ENCODE measurements around the gene IGFBP5. TPM values are rescaled to one million over a fixed set of nuclear protein-coding genes. Genes with fewer than 3 reads are reported as not detected.

IGFBP5 gene
- total RNA-seq, 1 experiment from 2014 or later: 3.9 TPM

- no peak for ATAC-seq
- Histone ChIP-seq H4K20me1 (ENCODE audit: insufficient read depth) (no peaks in the 10 kb centered on the region), H3K27me3 (ENCODE audit: insufficient read depth, low read length) (no peaks in the 10 kb centered on the region), H3K4me3 (replicated peaks in 1 of 2; ENCODE audit: low read depth in 1 of 2, low read length in 2 of 2) (no peak overlapping the region), H3K9me3 (ENCODE audit: control insufficient read depth in 1 of 2, insufficient read depth in 1 of 2, low read depth in 1 of 2, low read length in 2 of 2) (no peaks in the 10 kb centered on the region), H3K79me2 (ENCODE audit: insufficient read depth, low read length) (peaks cover 9% of the 10 kb centered on the region), H3K9me2 (ENCODE audit: insufficient read depth) (no peaks in the 10 kb centered on the region), H2AFZ (ENCODE audit: low read depth, low read length, poor library complexity, severe bottlenecking) (no peak overlapping the region), H3K36me3 (ENCODE audit: control insufficient read depth in 1 of 2, insufficient read depth in 2 of 2, low read length in 2 of 2) (no peaks in the 10 kb centered on the region), H3K27ac (ENCODE audit: low read depth, low read length) (no peak overlapping the region), H3K4me2 (ENCODE audit: low read length) (no peak overlapping the region), H3K9ac (ENCODE audit: low read length) (no peak overlapping the region), H3K4me1 (ENCODE audit: control insufficient read depth in 1 of 2, insufficient read depth in 2 of 2, low read length in 2 of 2) (peaks cover 6 to 18% of the 10 kb centered on the region in 2 experiments; a peak in 3 of 4 replicates)
- no peak for DNase-seq (ENCODE audit: low read depth, low spot score)
- no peak for TF ChIP-seq SRF (IDR thresholded peaks at IDR 0.05; ENCODE audit: low read depth)
- no peak for TF ChIP-seq SP1 (IDR thresholded peaks at IDR 0.05; ENCODE audit: low read depth)
- no peak for TF ChIP-seq ZNF274 (IDR thresholded peaks at IDR 0.05; ENCODE audit: low read depth, low read length)
- no peak for TF ChIP-seq EZH2 (IDR thresholded peaks at IDR 0.05)
- ChIA-PET RAD21 (ENCODE audit: low non-redundant PET in 1 of 2, low total read pairs in 2 of 2, uncharacterized antibody in 2 of 2, unreplicated experiment in 2 of 2) (no interaction called here), CTCF (no interaction called here), POLR2A (no interaction called here)
- intact Hi-C loops (cut with micrococcal nuclease): no loop called here
- no TSS peak for BruUV-seq (replicated peaks)
Measured at GRCh38 chr2:216629784-216630183, 65.6 kb downstream of the IGFBP5 start.

GRCh38 chr2:216626875-216627245 is 68.5 kb downstream of the IGFBP5 start:
- Histone ChIP-seq H3K27me3 (ENCODE audit: insufficient read depth, low read length) (no peaks in the 10 kb centered on the region), H3K79me2 (ENCODE audit: insufficient read depth, low read length) (no peaks in the 10 kb centered on the region), H2AFZ (ENCODE audit: low read depth, low read length, poor library complexity, severe bottlenecking) (no peak overlapping the region), H3K4me3 (replicated peaks in 1 of 2; ENCODE audit: low read depth in 1 of 2, low read length in 2 of 2) (no peak overlapping the region), H3K27ac (ENCODE audit: low read depth, low read length) (no peak overlapping the region), H3K4me1 (ENCODE audit: control insufficient read depth in 1 of 2, insufficient read depth in 2 of 2, low read length in 2 of 2) (no peaks in the 10 kb centered on the region), H3K9me3 (ENCODE audit: control insufficient read depth in 1 of 2, insufficient read depth in 1 of 2, low read depth in 1 of 2, low read length in 2 of 2) (no peaks in the 10 kb centered on the region), H4K20me1 (ENCODE audit: insufficient read depth) (no peaks in the 10 kb centered on the region), H3K9ac (ENCODE audit: low read length) (no peak overlapping the region), H3K4me2 (ENCODE audit: low read length) (no peak overlapping the region), H3K9me2 (ENCODE audit: insufficient read depth) (no peaks in the 10 kb centered on the region), H3K36me3 (ENCODE audit: control insufficient read depth in 1 of 2, insufficient read depth in 2 of 2, low read length in 2 of 2) (no peaks in the 10 kb centered on the region)
- no peak for ATAC-seq
- ChIA-PET POLR2A (no interaction called here), RAD21 (ENCODE audit: low non-redundant PET in 1 of 2, low total read pairs in 2 of 2, uncharacterized antibody in 2 of 2, unreplicated experiment in 2 of 2) (no interaction called here), CTCF (no interaction called here)
- no TSS peak for BruUV-seq (replicated peaks)
- no peak for DNase-seq (ENCODE audit: low read depth, low spot score)
- intact Hi-C loops (cut with micrococcal nuclease): no loop called here
- no peak for TF ChIP-seq RAD21 (IDR thresholded peaks at IDR 0.05; ENCODE audit: low read depth)
- no peak for TF ChIP-seq ATF3 (IDR thresholded peaks at IDR 0.05)
- TF ChIP-seq CTCF (IDR thresholded peaks at IDR 0.05 in 2 of 3, conservative IDR thresholded peaks at IDR 0.05 in 1 of 3; ENCODE audit: borderline replicate concordance in 1 of 3, insufficient read depth in 1 of 3, low read depth in 2 of 3, low read length in 2 of 3): no peak
- TF ChIP-seq ELF1 (IDR thresholded peaks at IDR 0.05; ENCODE audit: borderline replicate concordance, low read depth): no peak
